ENCODE results near the gene IP6K3.

DNA sequence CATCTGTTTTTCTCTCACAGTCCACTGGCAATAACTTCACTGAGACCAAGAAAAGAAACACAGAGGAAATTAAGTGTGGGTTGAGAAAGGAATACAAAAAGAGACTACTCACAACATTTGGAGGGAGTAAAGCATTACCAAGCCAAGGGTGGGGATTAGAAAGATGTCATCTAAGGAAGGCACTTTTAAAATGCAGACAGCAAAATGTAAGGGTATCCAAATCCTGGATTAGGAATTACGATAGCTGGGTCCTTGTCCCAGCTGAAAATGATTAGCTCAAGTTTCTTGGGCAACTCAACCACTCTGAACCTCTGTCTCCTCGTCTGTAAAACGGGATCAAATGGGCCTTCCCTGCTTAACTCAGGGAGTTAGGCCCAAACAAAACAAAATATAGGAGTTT is 40.0 kb upstream of the IP6K3 start:
- TF ChIP-seq, protein P1, sequence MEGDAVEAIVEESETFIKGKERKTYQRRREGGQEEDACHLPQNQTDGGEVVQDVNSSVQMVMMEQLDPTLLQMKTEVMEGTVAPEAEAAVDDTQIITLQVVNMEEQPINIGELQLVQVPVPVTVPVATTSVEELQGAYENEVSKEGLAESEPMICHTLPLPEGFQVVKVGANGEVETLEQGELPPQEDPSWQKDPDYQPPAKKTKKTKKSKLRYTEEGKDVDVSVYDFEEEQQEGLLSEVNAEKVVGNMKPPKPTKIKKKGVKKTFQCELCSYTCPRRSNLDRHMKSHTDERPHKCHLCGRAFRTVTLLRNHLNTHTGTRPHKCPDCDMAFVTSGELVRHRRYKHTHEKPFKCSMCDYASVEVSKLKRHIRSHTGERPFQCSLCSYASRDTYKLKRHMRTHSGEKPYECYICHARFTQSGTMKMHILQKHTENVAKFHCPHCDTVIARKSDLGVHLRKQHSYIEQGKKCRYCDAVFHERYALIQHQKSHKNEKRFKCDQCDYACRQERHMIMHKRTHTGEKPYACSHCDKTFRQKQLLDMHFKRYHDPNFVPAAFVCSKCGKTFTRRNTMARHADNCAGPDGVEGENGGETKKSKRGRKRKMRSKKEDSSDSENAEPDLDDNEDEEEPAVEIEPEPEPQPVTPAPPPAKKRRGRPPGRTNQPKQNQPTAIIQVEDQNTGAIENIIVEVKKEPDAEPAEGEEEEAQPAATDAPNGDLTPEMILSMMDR (IDR thresholded peaks at IDR 0.05; ENCODE audit: low read depth, low read length): no peak
- no peak for TF ChIP-seq EZH2phosphoT487 (IDR thresholded peaks at IDR 0.05; ENCODE audit: low read depth)

All from OCI-LY3 (cell line).